GM19351 (cell line): ENCODE measurements around the gene DOCK2.
"Not testable (repeated sequence)": the region's sequence is repeated elsewhere in the genome, so short reads cannot be mapped to it uniquely, and the experiment has no call there.

Experiments
- ATAC-seq: cut with Tn5 transposase; IDR thresholded peaks from one replicate; pipeline ENCODE4 v1.9.1; 2021; ENCODE audit warnings: mild to moderate bottlenecking, moderate library complexity; ENCODE audit not compliant: unreplicated experiment

Gene DOCK2

GRCh38 chr5:169808880-169809279 lies 171.8 kb downstream of the DOCK2 start:
- ATAC-seq: not testable (repeated sequence)

- ATAC-seq: no peak
Observed at GRCh38 chr5:169809281-169809680, 172.2 kb downstream of the DOCK2 start.

GRCh38 chr5:169810524-169810923 lies 173.4 kb downstream of the DOCK2 start:
- no peak for ATAC-seq

- no peak for ATAC-seq
Observed at GRCh38 chr5:169811023-169811422, 173.9 kb downstream of the DOCK2 start.

GRCh38 chr5:169811680-169812079 lies 174.6 kb downstream of the DOCK2 start:
- no peak for ATAC-seq

- no peak for ATAC-seq
Observed at GRCh38 chr5:169812786-169813185, 175.7 kb downstream of the DOCK2 start.

- ATAC-seq: no peak
Observed at GRCh38 chr5:169814045-169814444, 177.0 kb downstream of the DOCK2 start.

- ATAC-seq: no peak
Observed at GRCh38 chr5:169814522-169814921, 177.4 kb downstream of the DOCK2 start.

GRCh38 chr5:169817031-169817430 lies 180.0 kb downstream of the DOCK2 start:
- ATAC-seq: no peak

- ATAC-seq: no peak
Observed at GRCh38 chr5:169826618-169827017, 189.5 kb downstream of the DOCK2 start.

- ATAC-seq: no peak
Observed at GRCh38 chr5:169827769-169828168, 190.7 kb downstream of the DOCK2 start.

GRCh38 chr5:169828385-169828784 lies 191.3 kb downstream of the DOCK2 start:
- peak; percentile 50 for ATAC-seq

- ATAC-seq: no peak
Observed at GRCh38 chr5:169831331-169831730, 194.3 kb downstream of the DOCK2 start.

- ATAC-seq: no peak
Observed at GRCh38 chr5:169832304-169832703, 195.2 kb downstream of the DOCK2 start.

- peak; percentile 58 for ATAC-seq
Observed at GRCh38 chr5:169832845-169833244, 195.8 kb downstream of the DOCK2 start.

- ATAC-seq: not testable (repeated sequence)
Observed at GRCh38 chr5:169833681-169834292, 196.7 kb downstream of the DOCK2 start.

GRCh38 chr5:169834540-169834939 lies 197.5 kb downstream of the DOCK2 start:
- ATAC-seq: not testable (repeated sequence)

- ATAC-seq: no peak
Observed at GRCh38 chr5:169836835-169837536, 199.9 kb downstream of the DOCK2 start.

- ATAC-seq: no peak
Observed at GRCh38 chr5:169837686-169838085, 200.6 kb downstream of the DOCK2 start.

- peak; percentile 88 for ATAC-seq
Observed at GRCh38 chr5:169838688-169839087, 201.6 kb downstream of the DOCK2 start.

GRCh38 chr5:169840405-169840804 lies 203.3 kb downstream of the DOCK2 start:
- no peak for ATAC-seq

GRCh38 chr5:169842699-169843098 lies 205.6 kb downstream of the DOCK2 start:
- ATAC-seq: no peak

- no peak for ATAC-seq
Observed at GRCh38 chr5:169847519-169847918, 210.4 kb downstream of the DOCK2 start.
